GM10847 (cell line): ENCODE measurements around the gene GNA14.

Source experiments
- POLR2A ChIP-seq: IDR thresholded peaks from 2 replicates; pipeline ENCODE4 v1.6.1; 2011; ENCODE audit not compliant: insufficient read length; ENCODE audit errors: extremely low read depth

GNA14 gene

DNA sequence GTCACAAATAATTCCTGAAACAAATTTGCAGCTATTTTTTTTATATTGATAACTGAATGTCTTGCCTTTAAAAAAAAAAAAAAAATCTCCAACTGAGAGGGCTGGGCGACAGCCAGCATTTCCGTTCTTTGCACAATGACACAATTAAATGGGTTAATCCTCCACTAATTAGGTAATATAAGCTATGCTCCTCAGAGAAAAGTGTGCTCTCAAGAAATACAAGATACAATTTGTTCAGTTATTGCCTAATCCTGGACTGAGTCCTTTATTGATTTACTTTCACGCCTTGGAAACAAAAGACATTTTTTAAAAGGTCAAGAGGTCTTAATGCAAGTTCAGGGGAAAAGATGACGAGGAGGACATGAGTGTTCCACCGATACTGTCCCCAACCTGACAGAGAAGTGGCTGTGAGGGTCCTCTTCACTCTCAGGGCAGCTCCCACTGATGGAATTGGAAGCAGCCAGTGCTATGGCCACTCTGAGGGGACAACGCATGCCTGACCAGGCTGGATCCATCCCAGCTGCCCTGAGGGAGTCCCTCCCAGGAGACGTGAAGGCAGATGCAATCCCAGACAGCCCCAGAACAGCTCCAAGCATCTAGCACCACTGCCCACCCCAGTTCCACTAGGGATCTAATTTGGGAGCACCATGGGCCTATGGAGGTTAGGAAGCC, 220.7 kb downstream of the GNA14 start:
- TF ChIP-seq POLR2A, result no peak

DNA sequence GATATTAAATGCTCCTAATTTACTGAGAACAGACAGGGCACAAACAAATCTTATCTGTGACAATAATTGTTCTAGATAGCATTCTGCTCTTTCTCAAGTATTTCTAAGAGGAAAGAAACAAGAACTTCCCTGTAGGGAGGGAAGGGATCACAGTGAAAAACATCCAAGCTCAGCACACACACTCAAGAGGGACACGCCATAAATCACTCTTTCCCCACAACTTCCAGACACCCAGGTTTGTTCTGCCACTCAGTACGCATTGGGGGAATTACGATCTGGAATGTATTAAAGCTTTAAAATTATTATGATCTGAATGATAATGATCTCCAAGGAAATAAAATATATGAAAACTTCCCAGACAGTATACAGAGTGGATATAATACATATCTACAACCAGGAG, 221.4 kb downstream of the GNA14 start:
- TF ChIP-seq POLR2A, result no peak

DNA sequence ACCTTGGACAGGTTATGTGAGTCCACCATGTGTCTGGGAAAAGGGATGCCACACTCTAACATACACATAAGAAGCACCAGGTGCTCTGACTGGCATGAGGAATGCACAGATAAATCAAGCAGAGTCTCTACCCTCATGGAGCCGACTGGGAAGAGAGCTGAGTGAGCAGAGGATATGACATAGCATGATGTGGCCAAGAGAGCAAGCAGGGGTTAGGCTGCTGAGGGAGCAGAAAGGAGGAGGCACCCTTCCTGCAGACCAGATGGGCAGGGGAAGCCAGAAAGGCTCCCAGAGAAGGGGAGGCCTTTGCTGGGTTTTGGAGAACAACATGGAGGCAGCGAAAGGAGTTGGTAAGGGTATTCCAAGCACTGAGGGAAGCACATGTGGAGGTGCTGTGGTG, 223.1 kb downstream of the GNA14 start:
- TF ChIP-seq POLR2A, result no peak

GRCh38 chr9:77423841-77424240, 224.3 kb downstream of the GNA14 start:
- no peak for TF ChIP-seq POLR2A

- TF ChIP-seq POLR2A, result no peak
Observed at GRCh38 chr9:77422969-77423368, 225.2 kb downstream of the GNA14 start.

DNA sequence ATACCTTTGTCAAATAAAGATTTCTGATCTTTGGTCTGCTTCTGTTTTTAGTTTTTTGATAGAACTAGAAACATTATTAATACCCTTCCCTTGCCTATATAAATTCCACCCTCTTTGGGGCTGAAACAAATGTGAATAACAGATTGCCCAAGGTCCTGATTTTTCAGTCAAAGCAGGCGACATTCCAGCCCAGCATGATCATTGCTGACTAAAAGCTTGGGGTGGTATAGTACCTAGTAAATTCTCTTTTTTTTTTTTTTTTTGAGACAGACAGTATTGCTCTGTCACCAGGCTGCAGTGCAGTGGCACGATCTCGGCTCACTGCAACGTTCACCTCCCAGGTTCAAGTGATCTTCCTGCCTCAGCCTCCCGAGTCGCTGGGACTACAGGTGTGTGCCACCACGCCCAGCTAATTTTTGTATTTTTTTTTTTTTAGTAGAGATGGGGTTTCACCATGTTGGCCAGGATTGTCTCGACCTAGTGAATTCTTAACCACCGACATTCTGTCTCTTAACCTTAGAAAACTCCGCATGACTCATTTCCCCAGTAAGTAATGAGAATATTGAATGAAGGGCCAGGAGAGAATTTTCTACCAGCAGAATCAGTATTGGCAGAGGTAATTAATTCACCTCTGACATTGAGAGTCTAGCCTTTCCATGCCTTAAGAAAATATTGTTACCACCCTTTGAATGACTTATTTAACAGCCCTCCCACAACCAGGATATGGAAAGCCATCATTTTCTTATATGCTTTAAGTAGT, 226.4 kb downstream of the GNA14 start:
- no peak for TF ChIP-seq POLR2A

DNA sequence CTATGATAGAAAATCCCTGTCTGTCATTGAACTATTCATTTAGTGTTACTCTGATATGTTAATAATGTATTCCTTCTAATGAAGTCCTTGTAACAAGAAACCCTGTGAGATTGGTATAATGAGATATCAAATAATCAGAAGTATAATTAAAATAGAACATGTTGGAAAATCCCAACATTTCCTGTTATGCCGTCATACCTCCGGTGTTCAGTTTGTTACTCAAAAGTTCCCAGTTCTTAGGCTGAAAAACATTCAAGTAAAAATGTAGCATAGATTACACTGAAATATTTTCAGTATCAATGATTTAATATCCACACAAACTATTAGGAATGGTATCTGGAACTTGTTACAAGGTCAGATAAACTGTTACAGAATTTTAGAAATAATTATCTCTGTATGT, 227.5 kb downstream of the GNA14 start:
- TF ChIP-seq POLR2A, result no peak

- TF ChIP-seq POLR2A, result no peak
Observed at GRCh38 chr9:77418226-77418625, 229.9 kb downstream of the GNA14 start.

DNA sequence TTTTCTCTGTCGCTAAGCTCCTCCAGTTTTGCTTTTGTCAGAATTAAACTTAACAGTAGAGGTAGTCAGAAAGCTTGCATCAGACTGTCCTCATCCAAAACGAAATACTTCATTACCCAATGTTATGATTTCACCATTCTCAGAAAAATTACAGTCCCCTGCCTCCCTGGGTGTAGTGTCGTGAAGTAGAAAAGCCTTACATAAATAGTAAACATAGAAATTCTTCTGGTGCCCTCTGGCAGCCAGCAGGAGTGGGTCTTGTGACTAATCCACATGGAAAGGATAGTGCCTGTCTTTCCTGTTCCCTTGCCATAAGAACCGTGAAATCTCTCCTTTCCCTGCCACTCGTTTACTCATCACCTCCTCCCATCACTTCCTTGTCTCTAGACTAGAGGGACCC, 230.6 kb downstream of the GNA14 start:
- no peak for TF ChIP-seq POLR2A

DNA sequence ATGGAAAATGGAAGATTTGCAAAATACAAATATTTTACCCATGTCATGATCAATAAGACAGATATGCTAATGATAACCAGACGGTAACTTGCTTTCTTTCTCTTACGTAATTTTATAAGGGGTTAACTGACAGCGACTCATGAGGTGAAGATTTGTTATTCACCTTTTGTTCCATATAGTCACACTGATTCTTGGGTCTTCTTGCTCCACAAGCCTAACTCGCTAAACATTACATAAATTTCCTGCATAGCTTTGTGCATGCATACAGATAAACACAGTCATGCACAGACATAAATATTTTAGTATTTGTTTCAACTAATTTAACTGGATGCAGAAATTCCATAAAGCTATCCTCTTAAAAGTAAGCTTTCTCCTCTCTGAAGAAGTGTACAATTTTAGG, 244.9 kb downstream of the GNA14 start:
- TF ChIP-seq POLR2A, result no peak

- TF ChIP-seq POLR2A, result no peak
Observed at GRCh38 chr9:77402286-77402685, 245.8 kb downstream of the GNA14 start.

DNA sequence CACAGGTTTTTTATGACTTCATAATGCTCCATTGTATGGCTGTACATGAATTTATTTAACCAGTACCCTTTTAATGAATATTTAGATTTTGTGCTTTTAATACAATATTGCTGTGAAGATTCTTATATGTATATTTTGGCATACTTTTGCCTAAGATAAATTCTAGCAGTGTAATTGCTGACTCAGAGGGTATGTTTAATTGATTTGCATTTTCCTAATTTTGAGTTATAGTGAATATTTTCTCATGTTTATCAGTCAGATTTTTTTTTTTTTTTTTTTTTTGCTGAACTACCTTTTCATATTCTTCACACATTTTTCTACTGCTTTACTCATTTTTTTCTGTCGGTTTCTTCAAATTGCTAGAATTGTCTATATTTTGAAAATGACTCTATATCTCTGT, 248.2 kb downstream of the GNA14 start:
- no peak for TF ChIP-seq POLR2A

DNA sequence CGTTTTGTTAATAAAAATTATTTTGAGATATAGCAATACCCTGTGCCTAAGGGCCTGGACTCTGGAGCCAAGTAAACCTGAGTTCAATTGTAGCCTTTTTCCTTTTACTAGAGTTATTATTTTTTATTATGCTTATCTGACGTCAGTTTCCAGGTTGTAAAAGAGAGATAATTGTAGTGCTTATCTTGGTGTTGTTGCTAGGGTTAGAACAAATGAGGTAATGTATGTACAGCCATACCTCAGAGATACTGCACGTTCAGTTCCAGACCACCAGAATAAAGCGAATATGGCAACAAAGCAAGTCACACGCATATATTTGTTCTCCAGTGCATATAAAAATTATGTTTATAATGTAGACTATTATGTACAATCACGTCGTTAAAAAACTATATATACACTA, 255.8 kb downstream of the GNA14 start:
- no peak for TF ChIP-seq POLR2A

GRCh38 chr9:77391834-77392233, 256.3 kb downstream of the GNA14 start:
- no peak for TF ChIP-seq POLR2A

GRCh38 chr9:77386187-77386586, 261.9 kb downstream of the GNA14 start:
- no peak for TF ChIP-seq POLR2A

DNA sequence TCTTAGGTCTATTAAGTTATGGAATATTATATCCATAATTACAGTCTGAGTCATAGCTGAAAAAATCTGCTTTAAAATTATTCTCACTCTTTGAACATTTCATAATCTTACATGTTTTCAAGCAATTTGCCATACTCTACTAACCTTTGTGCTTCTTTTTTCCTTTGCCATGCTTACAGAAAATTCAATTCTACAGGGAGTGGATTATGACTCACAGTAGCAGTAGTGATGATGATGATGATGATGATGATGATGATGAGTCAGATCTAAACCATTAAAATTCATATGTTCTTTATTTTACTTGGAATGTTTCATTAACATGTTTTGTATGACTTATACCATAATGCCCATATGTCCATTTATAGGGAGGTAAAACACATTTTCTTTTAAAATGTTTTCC, 263.7 kb downstream of the GNA14 start:
- TF ChIP-seq POLR2A, result no peak

GRCh38 chr9:77375956-77376532, 272.1 kb downstream of the GNA14 start:
- no peak for TF ChIP-seq POLR2A

DNA sequence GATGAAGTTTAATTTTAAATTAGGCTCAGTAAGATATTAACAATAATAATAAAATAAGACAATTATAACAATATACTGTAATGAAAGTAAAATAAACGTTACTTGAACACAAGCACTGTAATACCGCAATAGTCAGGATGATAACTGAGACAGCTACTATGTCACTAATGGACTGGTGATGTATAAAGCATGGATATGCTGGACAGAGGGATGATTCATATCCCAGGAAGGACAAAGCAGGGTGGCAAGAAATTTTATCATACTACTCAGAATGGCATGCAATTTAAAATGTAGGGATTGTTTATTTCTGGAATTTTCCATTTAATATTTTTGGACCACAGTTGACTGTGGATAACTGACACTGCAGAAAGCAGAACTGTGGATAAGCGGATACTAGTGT, 273.9 kb downstream of the GNA14 start:
- TF ChIP-seq POLR2A, result no peak
